Lower lobe of right lung (tissue), 2 donors: Measurements from ENCODE around the gene LRP5. TPM values are rescaled to one million over a fixed set of nuclear protein-coding genes. Genes with fewer than 3 reads are reported as not detected.

ENCODE experiments used
- ATAC-seq, 2 donors: fragments of 200-7000 bp; cut with Tn5 transposase; one replicate each; pipeline ENCODE4 v1.9.1; 2020 to 2022; ENCODE audit warnings: mild to moderate bottlenecking in 2 of 2, moderate library complexity in 2 of 2
- DNase-seq: peaks from one replicate; pipeline ENCODE4 v3.0.0-alpha.2; 2020
- H3K27ac ChIP-seq: fragments of 200-600 bp; one replicate; pipeline ENCODE4 v1.8.0; 2022
- H3K27me3 ChIP-seq: fragments of 200-600 bp; one replicate; pipeline ENCODE4 v1.8.0; 2022; ENCODE audit warnings: low read depth
- H3K36me3 ChIP-seq: fragments of 200-600 bp; one replicate; pipeline ENCODE4 v1.8.0; 2022; ENCODE audit warnings: mild to moderate bottlenecking
- H3K4me1 ChIP-seq: fragments of 200-600 bp; one replicate; pipeline ENCODE4 v1.8.0; 2022
- H3K4me3 ChIP-seq: fragments of 200-600 bp; one replicate; pipeline ENCODE4 v1.8.0; 2022; ENCODE audit warnings: mild to moderate bottlenecking
- H3K9me3 ChIP-seq: fragments of 200-600 bp; one replicate; pipeline ENCODE4 v1.8.0; 2022
- intact Hi-C: fragments of 100-400 bp; cut with DNase I; formaldehyde crosslinking; loops from one replicate; pipeline ENCODE4 v1.11.0; 2022
- total RNA-seq: library from RNA; stranded (reverse); fragmentation: NEBNext Ultra II Directional; extraction: Animal tissue kit (Norgen Biotek cat#: 25700); gene quantifications from one replicate; pipeline ENCODE4 v1.2.1, GENCODE V29; 2021
- TF ChIP-seq, protein P1 (sequence below): fragments of 200-600 bp; IDR thresholded peaks from one replicate; pipeline ENCODE4 v1.8.0; 2022; ENCODE audit warnings: antibody characterized with exemption, mild to moderate bottlenecking
- donor health status: DM: no; HTN: yes; CAD: no; lungs with severe emphysema.

Gene LRP5
- total RNA-seq, 1 donor from 2014 or later: 66.1 TPM

DNA sequence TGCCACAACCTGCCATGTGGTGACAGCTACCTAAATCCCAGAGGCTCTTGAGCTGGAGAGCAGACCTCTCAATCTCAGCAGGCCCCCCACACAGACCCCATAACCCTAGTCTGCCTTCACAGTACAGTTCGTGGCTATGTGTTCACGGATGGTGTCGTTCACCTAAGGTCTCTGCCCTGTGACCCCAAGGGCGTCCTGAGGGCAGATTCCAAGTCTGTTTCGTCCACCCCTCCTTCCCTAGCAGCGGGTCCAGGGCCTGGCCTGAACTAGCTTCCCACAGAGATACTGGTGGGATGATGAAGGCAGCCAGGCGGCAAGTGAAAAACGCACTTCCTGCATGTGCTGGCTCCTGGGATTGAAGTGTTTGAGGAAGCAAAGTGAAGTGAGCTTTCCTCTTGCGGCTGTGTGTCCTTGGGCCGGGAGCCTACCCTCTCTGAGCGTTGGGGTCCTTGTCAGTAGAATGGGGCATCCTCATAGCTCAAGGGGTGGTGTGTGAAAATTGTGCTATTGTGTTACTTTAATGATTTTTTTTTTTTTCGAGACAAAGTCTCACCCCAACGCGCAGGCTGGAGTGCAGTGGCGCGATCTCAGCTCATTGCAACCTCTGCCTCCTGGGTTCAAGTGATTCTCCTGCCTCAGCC, 70.1 kb downstream of the LRP5 start:
- H3K27me3 ChIP-seq: no peaks in the 10 kb centered on the region
- TF ChIP-seq, protein P1, sequence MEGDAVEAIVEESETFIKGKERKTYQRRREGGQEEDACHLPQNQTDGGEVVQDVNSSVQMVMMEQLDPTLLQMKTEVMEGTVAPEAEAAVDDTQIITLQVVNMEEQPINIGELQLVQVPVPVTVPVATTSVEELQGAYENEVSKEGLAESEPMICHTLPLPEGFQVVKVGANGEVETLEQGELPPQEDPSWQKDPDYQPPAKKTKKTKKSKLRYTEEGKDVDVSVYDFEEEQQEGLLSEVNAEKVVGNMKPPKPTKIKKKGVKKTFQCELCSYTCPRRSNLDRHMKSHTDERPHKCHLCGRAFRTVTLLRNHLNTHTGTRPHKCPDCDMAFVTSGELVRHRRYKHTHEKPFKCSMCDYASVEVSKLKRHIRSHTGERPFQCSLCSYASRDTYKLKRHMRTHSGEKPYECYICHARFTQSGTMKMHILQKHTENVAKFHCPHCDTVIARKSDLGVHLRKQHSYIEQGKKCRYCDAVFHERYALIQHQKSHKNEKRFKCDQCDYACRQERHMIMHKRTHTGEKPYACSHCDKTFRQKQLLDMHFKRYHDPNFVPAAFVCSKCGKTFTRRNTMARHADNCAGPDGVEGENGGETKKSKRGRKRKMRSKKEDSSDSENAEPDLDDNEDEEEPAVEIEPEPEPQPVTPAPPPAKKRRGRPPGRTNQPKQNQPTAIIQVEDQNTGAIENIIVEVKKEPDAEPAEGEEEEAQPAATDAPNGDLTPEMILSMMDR: no peak
- intact Hi-C loops: no loop called here
- H3K4me1 ChIP-seq: peaks cover 66% of the 10 kb centered on the region
- H3K9me3 ChIP-seq: no peaks in the 10 kb centered on the region
- no peak for DNase-seq
- peaks cover 14% of the 10 kb centered on the region for H3K36me3 ChIP-seq
- no peak overlapping the region for H3K4me3 ChIP-seq
- peak overlapping the region; percentile 78 for H3K27ac ChIP-seq
- no peak for ATAC-seq

DNA sequence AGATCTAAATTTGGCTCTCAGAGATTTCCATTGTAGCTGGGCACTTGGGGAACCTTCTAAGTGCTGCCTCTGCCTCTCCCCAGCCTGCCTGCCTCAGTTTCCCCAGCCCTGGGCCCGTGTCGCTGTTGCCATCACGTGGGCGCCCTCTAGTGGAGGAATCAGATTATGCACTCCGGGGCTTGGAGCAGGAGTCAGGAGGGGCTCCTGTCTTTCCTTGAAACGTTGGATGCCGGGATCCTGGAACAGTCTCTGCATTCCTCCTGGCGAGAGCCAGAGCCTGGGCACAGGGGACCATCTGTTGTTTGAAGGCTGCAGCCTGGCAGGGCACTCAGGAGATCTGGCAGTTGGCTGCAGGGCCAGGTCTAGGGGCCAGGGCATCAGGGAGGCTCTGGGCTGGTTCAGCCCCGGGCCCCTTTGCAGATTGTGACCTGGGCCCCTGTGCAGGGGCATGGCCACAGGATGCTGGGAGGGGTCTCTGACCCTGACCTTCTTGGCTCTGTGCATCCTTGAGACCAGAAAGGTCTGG, 71.6 kb downstream of the LRP5 start:
- TF ChIP-seq, protein P1: peak; percentile 95
- Histone ChIP-seq H3K36me3 (peaks cover 23% of the 10 kb centered on the region), H3K4me1 (peaks cover 51% of the 10 kb centered on the region), H3K9me3 (no peaks in the 10 kb centered on the region), H3K27me3 (no peaks in the 10 kb centered on the region), H3K4me3 (no peak overlapping the region), H3K27ac (no peak overlapping the region)
- DNase-seq: peak; percentile 77
- intact Hi-C loops: no loop called here
- ATAC-seq: peak in 1 of 2 donors; percentile 31

DNA sequence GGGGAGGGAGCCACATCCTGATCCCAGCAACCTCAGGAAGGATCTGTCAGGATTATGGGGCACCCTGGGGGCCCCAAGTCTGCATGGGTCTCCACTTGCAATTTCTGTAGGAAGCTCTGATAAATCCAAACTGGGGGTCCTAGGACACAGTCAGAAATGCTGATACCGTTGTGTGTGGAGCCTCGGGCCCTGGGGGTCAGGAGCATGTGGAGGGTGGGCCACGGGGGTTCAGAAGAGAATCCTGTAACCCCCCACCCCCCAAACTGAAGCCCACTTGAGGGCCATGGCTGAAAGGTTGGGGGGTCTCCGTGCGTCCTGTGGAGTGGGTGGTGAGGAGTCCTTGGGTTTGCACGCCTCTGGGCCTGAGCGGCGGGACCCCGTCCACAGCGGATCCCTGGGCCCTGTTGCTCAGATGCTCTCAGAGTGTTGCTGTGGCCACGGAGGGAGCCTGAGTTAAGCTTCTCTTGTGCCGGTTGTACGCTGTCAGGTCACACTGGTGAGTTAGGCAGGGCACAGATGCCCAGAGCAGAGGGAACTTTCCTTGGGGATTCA, 72.2 kb downstream of the LRP5 start:
- Histone ChIP-seq H3K27me3 (no peaks in the 10 kb centered on the region), H3K4me1 (peaks cover 45% of the 10 kb centered on the region), H3K9me3 (no peaks in the 10 kb centered on the region), H3K4me3 (no peak overlapping the region), H3K27ac (no peak overlapping the region), H3K36me3 (peaks cover 27% of the 10 kb centered on the region)
- intact Hi-C loops: no loop called here
- no peak for DNase-seq
- TF ChIP-seq, protein P1: no peak
- no peak for ATAC-seq

DNA sequence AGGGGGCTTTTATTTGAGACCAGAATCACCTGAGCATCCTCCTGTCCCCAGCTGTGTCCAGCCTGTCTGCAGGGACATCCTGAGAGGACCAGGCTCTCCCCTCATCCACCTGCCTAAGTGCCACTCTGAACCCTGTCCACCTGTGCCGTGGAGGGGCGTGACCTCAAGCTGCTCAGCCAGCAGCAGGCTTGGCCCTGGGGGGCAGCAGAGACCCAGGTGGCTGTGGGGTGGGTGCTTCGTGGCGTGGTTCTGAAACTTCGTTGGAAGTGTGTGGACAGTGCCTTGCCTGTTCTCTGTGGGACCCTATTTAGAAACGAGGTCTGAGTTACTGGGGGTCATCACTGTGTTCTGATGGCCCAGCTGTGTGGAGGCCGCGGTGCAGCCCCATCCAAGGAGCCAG, 72.7 kb downstream of the LRP5 start:
- H3K4me1 ChIP-seq: peaks cover 40% of the 10 kb centered on the region
- H3K9me3 ChIP-seq: no peaks in the 10 kb centered on the region
- TF ChIP-seq, protein P1: no peak
- no peak overlapping the region for H3K4me3 ChIP-seq
- H3K27ac ChIP-seq: no peak overlapping the region
- ATAC-seq: no peak
- DNase-seq: no peak
- H3K27me3 ChIP-seq: no peaks in the 10 kb centered on the region
- H3K36me3 ChIP-seq: peaks cover 32% of the 10 kb centered on the region
- intact Hi-C loops: no loop called here

DNA sequence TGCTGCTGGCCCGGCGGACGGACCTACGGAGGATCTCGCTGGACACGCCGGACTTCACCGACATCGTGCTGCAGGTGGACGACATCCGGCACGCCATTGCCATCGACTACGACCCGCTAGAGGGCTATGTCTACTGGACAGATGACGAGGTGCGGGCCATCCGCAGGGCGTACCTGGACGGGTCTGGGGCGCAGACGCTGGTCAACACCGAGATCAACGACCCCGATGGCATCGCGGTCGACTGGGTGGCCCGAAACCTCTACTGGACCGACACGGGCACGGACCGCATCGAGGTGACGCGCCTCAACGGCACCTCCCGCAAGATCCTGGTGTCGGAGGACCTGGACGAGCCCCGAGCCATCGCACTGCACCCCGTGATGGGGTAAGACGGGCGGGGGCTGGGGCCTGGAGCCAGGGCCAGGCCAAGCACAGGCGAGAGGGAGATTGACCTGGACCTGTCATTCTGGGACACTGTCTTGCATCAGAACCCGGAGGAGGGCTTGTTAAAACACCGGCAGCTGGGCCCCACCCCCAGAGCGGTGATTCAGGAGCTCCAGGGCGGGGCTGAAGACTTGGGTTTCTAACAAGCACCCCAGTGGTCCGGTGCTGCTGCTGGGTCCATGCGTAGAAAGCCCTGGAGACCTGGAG, 74.1 kb downstream of the LRP5 start:
- ATAC-seq (no peak), DNase-seq (no peak)

More for the DNA sequence above, 74.1 kb downstream of the LRP5 start:
- intact Hi-C loops: no loop called here
- TF ChIP-seq, protein P1: no peak
- H3K27ac ChIP-seq: no peak overlapping the region
- no peaks in the 10 kb centered on the region for H3K27me3 ChIP-seq
- peaks cover 42% of the 10 kb centered on the region for H3K36me3 ChIP-seq
- no peaks in the 10 kb centered on the region for H3K9me3 ChIP-seq
- H3K4me3 ChIP-seq: no peak overlapping the region
- H3K4me1 ChIP-seq: peaks cover 26% of the 10 kb centered on the region
